Measurements from ENCODE around the gene MARCHF3.

- TF ChIP-seq HDGF (IDR thresholded peaks at IDR 0.05; ENCODE audit: borderline replicate concordance) (no peak), L3MBTL2 (conservative IDR thresholded peaks at IDR 0.05) (no peak), FOXM1 (IDR thresholded peaks at IDR 0.05; ENCODE audit: borderline replicate concordance) (no peak), BHLHE40 (IDR thresholded peaks at IDR 0.05; ENCODE audit: borderline replicate concordance) (no peak), ELF4 (IDR thresholded peaks at IDR 0.05) (no peak), SP1 (IDR thresholded peaks at IDR 0.05) (no peak), PKNOX1 (IDR thresholded peaks at IDR 0.05) (no peak), SUZ12 (IDR thresholded peaks at IDR 0.05) (no peak), FOXK2 (IDR thresholded peaks at IDR 0.05) (no peak), ZNF384 (IDR thresholded peaks at IDR 0.05) (no peak)
These were observed 83.0 kb downstream of the MARCHF3 start for GRCh38 chr5:126947146-126948010.
